Esophagus muscularis mucosa (tissue), 4 donors: ENCODE data around the gene BGN.

Source experiments
- EP300 ChIP-seq: sonication (generic); formaldehyde crosslinking; IDR thresholded peaks from one replicate; pipeline ENCODE4 v1.6.1; 2017; ENCODE audit warnings: antibody characterized with exemption
- POLR2A ChIP-seq: fragments of 450-650 bp; IDR thresholded peaks from one replicate; pipeline ENCODE4 v1.6.1; 2017; ENCODE audit warnings: antibody characterized with exemption, moderate library complexity, mild to moderate bottlenecking, low read depth
- POLR2AphosphoS5 ChIP-seq, 2 donors: sonication (generic); formaldehyde crosslinking; IDR thresholded peaks; one replicate each; pipeline ENCODE4 v1.6.1; 2017; ENCODE audit warnings: antibody characterized with exemption in 2 of 2
- TF ChIP-seq, protein P1 (sequence below), 3 experiments: fragments of 200-600 bp in 2 of 3; fragments of 450-650 bp in 1 of 3; sonication (generic) in 2 of 3; IDR thresholded peaks; one replicate each; pipeline ENCODE4 v1.5.1; 2017 to 2019; ENCODE audit warnings: antibody characterized with exemption in 3 of 3, mild to moderate bottlenecking in 2 of 3, moderate library complexity in 1 of 3

GRCh38 chrX:153490217-153490930 lies 4.4 kb upstream of the BGN start:
- TF ChIP-seq POLR2A (no peak), POLR2AphosphoS5 (IDR thresholded peaks at IDR 0.05) (no peak), EP300 (no peak)
- TF ChIP-seq, protein P1, sequence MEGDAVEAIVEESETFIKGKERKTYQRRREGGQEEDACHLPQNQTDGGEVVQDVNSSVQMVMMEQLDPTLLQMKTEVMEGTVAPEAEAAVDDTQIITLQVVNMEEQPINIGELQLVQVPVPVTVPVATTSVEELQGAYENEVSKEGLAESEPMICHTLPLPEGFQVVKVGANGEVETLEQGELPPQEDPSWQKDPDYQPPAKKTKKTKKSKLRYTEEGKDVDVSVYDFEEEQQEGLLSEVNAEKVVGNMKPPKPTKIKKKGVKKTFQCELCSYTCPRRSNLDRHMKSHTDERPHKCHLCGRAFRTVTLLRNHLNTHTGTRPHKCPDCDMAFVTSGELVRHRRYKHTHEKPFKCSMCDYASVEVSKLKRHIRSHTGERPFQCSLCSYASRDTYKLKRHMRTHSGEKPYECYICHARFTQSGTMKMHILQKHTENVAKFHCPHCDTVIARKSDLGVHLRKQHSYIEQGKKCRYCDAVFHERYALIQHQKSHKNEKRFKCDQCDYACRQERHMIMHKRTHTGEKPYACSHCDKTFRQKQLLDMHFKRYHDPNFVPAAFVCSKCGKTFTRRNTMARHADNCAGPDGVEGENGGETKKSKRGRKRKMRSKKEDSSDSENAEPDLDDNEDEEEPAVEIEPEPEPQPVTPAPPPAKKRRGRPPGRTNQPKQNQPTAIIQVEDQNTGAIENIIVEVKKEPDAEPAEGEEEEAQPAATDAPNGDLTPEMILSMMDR (IDR thresholded peaks at IDR 0.05), result no peak
